ENCODE data around the gene CDHR5. TPM values are rescaled to one million over a fixed set of nuclear protein-coding genes. Genes with fewer than 3 reads are reported as not detected.
"Not testable (repeated sequence)": the region's sequence is repeated elsewhere in the genome, so short reads cannot be mapped to it uniquely, and the experiment has no call there.

Gene CDHR5
- total RNA-seq, 1 donor from 2014 or later, result not detected

- no peak for DNase-seq (ENCODE audit: low read depth)
These were observed 33.8 kb downstream of the CDHR5 start for GRCh38 chr11:590997-591396.

- DNase-seq (ENCODE audit: low read depth), result no peak
These were observed 35.0 kb downstream of the CDHR5 start for GRCh38 chr11:589798-590197.

GRCh38 chr11:587978-588380 lies 36.8 kb downstream of the CDHR5 start:
- peak; percentile 64 for DNase-seq (ENCODE audit: low read depth)

GRCh38 chr11:587546-587945 lies 37.2 kb downstream of the CDHR5 start:
- peak; percentile 86 for DNase-seq (ENCODE audit: low read depth)

GRCh38 chr11:586376-587316 lies 38.1 kb downstream of the CDHR5 start:
- DNase-seq (ENCODE audit: low read depth), result no peak

- DNase-seq (ENCODE audit: low read depth), result no peak
These were observed 40.5 kb downstream of the CDHR5 start for GRCh38 chr11:584287-584686.

- no peak for DNase-seq (ENCODE audit: low read depth)
These were observed 43.0 kb downstream of the CDHR5 start for GRCh38 chr11:581752-582151.

- no peak for DNase-seq (ENCODE audit: low read depth)
These were observed 43.4 kb downstream of the CDHR5 start for GRCh38 chr11:581342-581741.

GRCh38 chr11:579830-580601 lies 44.7 kb downstream of the CDHR5 start:
- DNase-seq (ENCODE audit: low read depth), result no peak

- peak; percentile 28 for DNase-seq (ENCODE audit: low read depth)
These were observed 46.3 kb downstream of the CDHR5 start for GRCh38 chr11:578276-579035.

- DNase-seq (ENCODE audit: low read depth), result no peak
These were observed 47.2 kb downstream of the CDHR5 start for GRCh38 chr11:577611-577894.

- peak; percentile 38 for DNase-seq (ENCODE audit: low read depth)
These were observed 47.7 kb downstream of the CDHR5 start for GRCh38 chr11:576811-577610.

GRCh38 chr11:575996-576768 lies 48.6 kb downstream of the CDHR5 start, which contains the start of gene PHRF1:
Gene PHRF1 (plus strand): TSS chr11:576470. CDS start chr11:581513, 5,043 bp downstream.
- DNase-seq (ENCODE audit: low read depth), result peak; percentile 93

- DNase-seq (ENCODE audit: low read depth), result peak; percentile 20
These were observed 49.3 kb downstream of the CDHR5 start for GRCh38 chr11:575313-575995.

GRCh38 chr11:574632-575312 lies 50.0 kb downstream of the CDHR5 start:
- DNase-seq (ENCODE audit: low read depth), result no peak

- DNase-seq (ENCODE audit: low read depth), result not testable (repeated sequence)
These were observed 50.7 kb downstream of the CDHR5 start for GRCh38 chr11:574031-574570.

GRCh38 chr11:573146-573759 lies 51.5 kb downstream of the CDHR5 start:
- DNase-seq (ENCODE audit: low read depth), result no peak

GRCh38 chr11:571802-572185 lies 53.0 kb downstream of the CDHR5 start:
- DNase-seq (ENCODE audit: low read depth), result no peak
